Measurements from ENCODE around the gene FBXW11.

The FBXW11 gene

GRCh38 chr5:172006321-172007174 is at the start of gene FBXW11:
Gene FBXW11, minus strand, starts transcription at chr5:172006638. Its CDS starts 136 bp downstream, at chr5:172006502.
- ChIA-PET CTCF (interaction anchor here (0.6 to 3.7 kb wide), 7 partner anchors 22 to 98 kb away, joined by 3 to 22 read pairs (median 3); no protein-coding TSS in a partner anchor), POLR2A (interaction anchor here (0.6 to 4.2 kb wide), 33 partner anchors 10 to 619 kb away, joined by 3 to 29 read pairs (median 5); partner anchors contain the start of gene NPM1)
- peak; percentile 98 for DNase-seq (ENCODE audit: extremely low spot score)
- TF ChIP-seq LEF1 (IDR thresholded peaks at IDR 0.05; ENCODE audit: borderline replicate concordance) (no peak), SUZ12 (IDR thresholded peaks at IDR 0.05) (peak; percentile 87; the same call in 1 of the 2 replicates), ARNT (IDR thresholded peaks at IDR 0.05) (no peak), ZNF384 (IDR thresholded peaks at IDR 0.05) (no peak), L3MBTL2 (conservative IDR thresholded peaks at IDR 0.05) (peak; percentile 54; the same call in 1 of the 2 replicates), CTBP1 (IDR thresholded peaks at IDR 0.05; ENCODE audit: borderline replicate concordance) (no peak), FOXK2 (IDR thresholded peaks at IDR 0.05) (no peak), BHLHE40 (IDR thresholded peaks at IDR 0.05; ENCODE audit: borderline replicate concordance) (no peak), SP1 (IDR thresholded peaks at IDR 0.05) (no peak), ELF4 (IDR thresholded peaks at IDR 0.05) (peak; percentile 90; the same call in 1 of the 2 replicates), TARDBP (IDR thresholded peaks at IDR 0.05) (no peak), HDGF (IDR thresholded peaks at IDR 0.05; ENCODE audit: borderline replicate concordance) (no peak), FOXM1 (IDR thresholded peaks at IDR 0.05; ENCODE audit: borderline replicate concordance) (no peak), FOXA1 (IDR thresholded peaks at IDR 0.05) (no peak), NFRKB (IDR thresholded peaks at IDR 0.05) (no peak)
- TF ChIP-seq, protein P1, sequence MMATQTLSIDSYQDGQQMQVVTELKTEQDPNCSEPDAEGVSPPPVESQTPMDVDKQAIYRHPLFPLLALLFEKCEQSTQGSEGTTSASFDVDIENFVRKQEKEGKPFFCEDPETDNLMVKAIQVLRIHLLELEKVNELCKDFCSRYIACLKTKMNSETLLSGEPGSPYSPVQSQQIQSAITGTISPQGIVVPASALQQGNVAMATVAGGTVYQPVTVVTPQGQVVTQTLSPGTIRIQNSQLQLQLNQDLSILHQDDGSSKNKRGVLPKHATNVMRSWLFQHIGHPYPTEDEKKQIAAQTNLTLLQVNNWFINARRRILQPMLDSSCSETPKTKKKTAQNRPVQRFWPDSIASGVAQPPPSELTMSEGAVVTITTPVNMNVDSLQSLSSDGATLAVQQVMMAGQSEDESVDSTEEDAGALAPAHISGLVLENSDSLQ (IDR thresholded peaks at IDR 0.05), result peak; percentile 47

DNA sequence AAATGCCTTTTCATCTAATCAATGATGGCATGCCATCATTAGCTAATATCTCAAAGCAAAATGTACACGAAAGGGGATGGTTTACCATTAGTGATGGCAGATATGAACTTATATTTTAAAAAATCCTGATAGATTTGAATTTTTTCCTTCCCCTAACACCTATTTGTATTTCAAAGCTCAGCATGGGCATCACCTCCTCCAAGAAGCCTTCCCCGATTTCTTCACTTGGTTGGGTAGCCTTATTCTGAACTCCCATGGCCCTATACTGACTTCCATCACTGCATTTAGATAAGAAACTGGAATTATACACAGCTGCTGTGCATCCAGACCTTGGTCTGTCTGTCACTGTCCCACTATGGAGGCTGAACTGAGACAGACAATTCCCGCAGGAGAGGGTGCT is 49.6 kb upstream of the FBXW11 start:
- DNase-seq (ENCODE audit: extremely low spot score), result no peak
- TF ChIP-seq SP1 (IDR thresholded peaks at IDR 0.05) (no peak), FOXA1 (IDR thresholded peaks at IDR 0.05) (no peak), FOXM1 (IDR thresholded peaks at IDR 0.05; ENCODE audit: borderline replicate concordance) (no peak), HDGF (IDR thresholded peaks at IDR 0.05; ENCODE audit: borderline replicate concordance) (no peak)
- ChIA-PET CTCF (interaction anchor here (0.6 to 2.1 kb wide), 2 partner anchors 13 to 143 kb away, joined by 3 to 7 read pairs; no protein-coding TSS in a partner anchor), POLR2A (no interaction called here)

DNA sequence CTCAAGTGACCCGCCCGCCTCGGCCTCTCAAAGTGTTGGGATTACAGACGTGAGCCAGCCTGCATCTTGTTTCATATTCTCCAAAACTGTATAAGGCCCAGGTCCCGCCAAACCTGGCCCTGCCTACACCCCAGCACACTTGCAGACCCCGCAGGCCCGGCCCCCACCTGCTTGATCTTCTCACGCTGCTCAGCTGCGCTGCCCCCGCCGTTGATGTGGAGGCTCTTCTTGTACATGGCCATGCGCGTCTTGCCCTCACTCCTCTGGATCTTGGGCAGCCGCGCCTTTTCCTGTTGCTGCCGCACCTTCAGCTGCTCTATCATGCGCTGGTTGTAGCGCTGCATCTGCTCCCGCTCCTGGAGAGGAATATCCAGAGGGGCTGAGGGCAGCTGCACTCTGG is 49.0 kb upstream of the FBXW11 start:
- CTCF ChIA-PET, result no interaction called here
- DNase-seq (ENCODE audit: extremely low spot score), result no peak
- no peak for TF ChIP-seq NFRKB (IDR thresholded peaks at IDR 0.05)
- TF ChIP-seq, protein P1 (IDR thresholded peaks at IDR 0.05), result no peak
- TF ChIP-seq HDGF (IDR thresholded peaks at IDR 0.05; ENCODE audit: borderline replicate concordance), result no peak
- no peak for TF ChIP-seq TARDBP (IDR thresholded peaks at IDR 0.05)
- no peak for TF ChIP-seq SP1 (IDR thresholded peaks at IDR 0.05)
- no peak for TF ChIP-seq ARNT (IDR thresholded peaks at IDR 0.05)
- TF ChIP-seq ZNF384 (IDR thresholded peaks at IDR 0.05), result no peak
- TF ChIP-seq SUZ12 (IDR thresholded peaks at IDR 0.05), result no peak
- no peak for TF ChIP-seq FOXM1 (IDR thresholded peaks at IDR 0.05; ENCODE audit: borderline replicate concordance)
- TF ChIP-seq LEF1 (IDR thresholded peaks at IDR 0.05; ENCODE audit: borderline replicate concordance), result no peak
- TF ChIP-seq ELF4 (IDR thresholded peaks at IDR 0.05), result no peak
- no peak for TF ChIP-seq CTBP1 (IDR thresholded peaks at IDR 0.05; ENCODE audit: borderline replicate concordance)
- TF ChIP-seq FOXK2 (IDR thresholded peaks at IDR 0.05), result no peak
- no peak for TF ChIP-seq BHLHE40 (IDR thresholded peaks at IDR 0.05; ENCODE audit: borderline replicate concordance)
- TF ChIP-seq L3MBTL2 (conservative IDR thresholded peaks at IDR 0.05), result no peak
- POLR2A ChIA-PET, result no interaction called here

DNA sequence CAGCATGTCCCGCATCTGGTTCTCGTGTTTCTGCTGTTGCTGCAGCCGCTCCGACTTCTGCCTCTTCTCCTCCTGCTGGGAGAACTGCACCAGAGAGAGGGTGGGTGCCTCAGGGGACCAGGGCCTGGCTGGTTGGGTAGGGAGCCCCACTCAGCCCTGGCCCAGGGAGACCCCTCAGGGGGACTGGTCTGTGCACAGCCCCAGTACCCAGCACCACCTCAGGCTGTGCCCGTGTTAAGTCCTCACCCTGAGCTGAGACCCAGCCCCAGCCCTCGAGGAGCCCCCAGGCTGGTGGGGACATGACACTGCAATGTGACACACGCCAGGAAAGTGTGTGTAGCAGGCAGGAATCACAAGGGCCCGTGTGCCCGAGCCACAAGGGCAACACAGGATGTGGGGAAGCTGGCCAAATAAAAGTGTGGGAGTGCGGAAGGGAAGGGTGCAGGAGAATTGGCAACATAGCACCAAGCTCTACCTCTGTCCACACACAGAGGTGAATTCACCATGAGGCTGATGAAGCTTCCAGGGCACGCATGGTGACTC is 48.2 kb upstream of the FBXW11 start:
- POLR2A ChIA-PET, result no interaction called here
- CTCF ChIA-PET, result no interaction called here
- no peak for TF ChIP-seq FOXA1 (IDR thresholded peaks at IDR 0.05)
- no peak for TF ChIP-seq ELF4 (IDR thresholded peaks at IDR 0.05)
- no peak for TF ChIP-seq ZNF384 (IDR thresholded peaks at IDR 0.05)
- no peak for TF ChIP-seq FOXM1 (IDR thresholded peaks at IDR 0.05; ENCODE audit: borderline replicate concordance)
- TF ChIP-seq, protein P1 (IDR thresholded peaks at IDR 0.05), result no peak
- TF ChIP-seq L3MBTL2 (conservative IDR thresholded peaks at IDR 0.05), result no peak
- TF ChIP-seq NFRKB (IDR thresholded peaks at IDR 0.05), result no peak
- TF ChIP-seq CTBP1 (IDR thresholded peaks at IDR 0.05; ENCODE audit: borderline replicate concordance), result no peak
- no peak for TF ChIP-seq ARNT (IDR thresholded peaks at IDR 0.05)
- no peak for DNase-seq (ENCODE audit: extremely low spot score)

- TF ChIP-seq SUZ12 (IDR thresholded peaks at IDR 0.05) (no peak), ZNF384 (IDR thresholded peaks at IDR 0.05) (no peak), HDGF (IDR thresholded peaks at IDR 0.05; ENCODE audit: borderline replicate concordance) (no peak), FOXK2 (IDR thresholded peaks at IDR 0.05) (no peak)
- ChIA-PET POLR2A (no interaction called here), CTCF (interaction anchor here (0.8 to 1.7 kb wide), 2 partner anchors 12 to 136 kb away, joined by 3 to 4 read pairs; partner anchors contain the start of gene STK10)
- DNase-seq (ENCODE audit: extremely low spot score), result no peak
These were observed 46.2 kb upstream of the FBXW11 start for GRCh38 chr5:172052450-172053236.
